Erythroblast (primary cell): ENCODE measurements around the gene SUSD6.

Experiments used
- GATA1 ChIP-seq: IDR thresholded peaks from 2 replicates; pipeline ENCODE4 v1.6.1; 2011; ENCODE audit warnings: low read depth, mild to moderate bottlenecking, control low read depth, low read length, moderate library complexity
- POLR2A ChIP-seq: IDR thresholded peaks from 2 replicates; pipeline ENCODE4 v1.6.1; 2011; ENCODE audit warnings: mild to moderate bottlenecking, low read length

- TF ChIP-seq POLR2A, result no peak
- TF ChIP-seq GATA1, result no peak
These were observed 51.4 kb downstream of the SUSD6 start for GRCh38 chr14:69662636-69663299.
